ENCODE data around the gene FAM161B.
"Not testable (repeated sequence)": the region's sequence is repeated elsewhere in the genome, so short reads cannot be mapped to it uniquely, and the experiment has no call there.

Gene FAM161B

DNA sequence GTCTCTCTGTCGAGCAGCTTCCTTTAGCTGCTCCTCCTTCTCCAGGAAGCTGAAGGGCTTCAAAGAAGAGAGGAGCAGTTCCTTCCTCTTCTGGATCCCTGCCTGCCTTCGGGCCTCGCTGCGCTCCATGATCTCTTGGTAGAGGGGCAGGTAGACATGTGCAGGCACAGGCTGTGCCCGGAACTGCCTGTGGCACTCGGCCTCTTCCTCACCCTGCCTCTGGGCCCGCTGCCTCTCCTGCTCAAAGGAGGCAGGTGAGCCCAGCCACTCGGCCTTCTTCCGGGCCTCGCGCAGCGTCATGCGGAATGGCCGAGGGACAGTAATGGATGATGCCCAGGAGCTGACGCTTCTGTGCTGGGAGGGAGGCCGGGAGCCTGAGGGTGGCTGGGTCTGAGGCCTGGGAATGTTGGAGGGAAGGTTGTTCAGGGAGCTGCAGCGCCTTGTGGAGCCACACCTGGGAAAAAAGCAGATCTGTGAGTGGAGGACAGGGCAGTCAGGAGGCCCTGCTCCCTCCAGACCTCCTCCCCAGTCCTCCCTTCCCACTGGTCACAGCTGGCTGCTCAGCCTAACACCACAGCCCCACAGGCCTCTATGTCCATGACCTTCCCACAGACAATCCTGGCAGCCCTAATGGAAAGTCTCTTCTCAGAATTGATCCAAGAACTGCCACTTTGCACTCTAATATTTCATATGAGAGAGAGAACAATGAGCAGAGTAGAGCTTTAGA, 5.3 kb downstream of the FAM161B start:
- DNase-seq (ENCODE audit: low spot score): no peak

DNA sequence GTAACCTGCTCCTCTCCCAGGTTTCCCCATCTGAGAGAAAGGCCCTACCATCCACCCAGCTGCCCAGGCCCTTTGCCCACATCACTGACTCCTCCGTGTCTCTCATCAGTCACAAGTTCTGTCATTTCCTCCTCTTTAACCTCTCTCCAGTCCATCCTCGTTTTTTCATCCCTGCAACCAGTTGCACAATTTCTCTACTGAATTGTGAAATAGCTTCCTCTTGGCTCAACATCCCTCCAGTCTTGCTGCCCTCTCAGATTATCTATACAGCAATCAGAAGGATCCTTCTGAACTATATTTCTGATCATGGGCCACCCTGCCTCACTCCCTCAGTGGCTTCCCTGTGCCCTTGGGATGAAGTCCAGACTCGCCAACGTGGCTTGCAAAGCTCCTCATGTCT, 6.8 kb downstream of the FAM161B start:
- peak; percentile 89 for DNase-seq (ENCODE audit: low spot score)

DNA sequence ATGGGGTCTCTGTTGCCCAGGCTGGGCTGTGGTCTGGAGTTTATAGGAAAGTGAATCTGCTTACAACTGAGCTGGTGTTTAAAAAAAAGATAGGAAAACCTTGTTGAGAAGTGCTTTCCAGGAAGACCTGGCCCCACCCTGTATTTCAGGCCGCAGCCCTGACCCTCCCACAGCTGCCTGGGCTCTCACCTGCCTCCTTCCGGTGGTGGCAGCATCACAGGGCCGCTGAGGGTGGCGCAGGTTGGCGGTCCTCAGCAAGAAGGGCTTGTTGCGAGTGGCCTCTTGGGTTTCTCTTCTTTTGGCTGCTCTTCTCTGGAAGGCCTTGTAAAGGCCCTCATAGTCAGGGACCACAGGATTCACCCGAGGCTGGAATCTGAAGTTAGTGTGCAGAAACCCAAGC, 7.7 kb downstream of the FAM161B start:
- no peak for DNase-seq (ENCODE audit: low spot score)

DNA sequence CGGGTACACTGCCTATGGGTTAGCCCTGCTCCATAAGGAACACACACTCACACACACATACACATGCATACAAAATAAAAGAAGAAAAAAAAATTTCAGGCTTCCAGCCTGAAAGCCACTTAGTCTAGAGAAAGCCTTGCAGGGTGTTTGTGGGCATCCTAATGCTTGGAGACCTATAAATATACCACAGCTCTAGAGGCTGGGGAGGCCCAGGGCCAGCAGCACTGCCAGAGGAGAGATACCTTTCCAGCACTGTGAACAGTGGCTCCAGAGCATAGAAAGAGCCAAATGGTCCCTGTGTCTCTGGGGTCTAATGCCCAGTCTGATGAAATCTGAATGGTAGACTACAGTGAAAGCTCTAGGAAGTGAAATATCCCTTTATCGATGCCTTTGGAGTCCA, 12.9 kb downstream of the FAM161B start:
- no peak for DNase-seq (ENCODE audit: low spot score)

DNA sequence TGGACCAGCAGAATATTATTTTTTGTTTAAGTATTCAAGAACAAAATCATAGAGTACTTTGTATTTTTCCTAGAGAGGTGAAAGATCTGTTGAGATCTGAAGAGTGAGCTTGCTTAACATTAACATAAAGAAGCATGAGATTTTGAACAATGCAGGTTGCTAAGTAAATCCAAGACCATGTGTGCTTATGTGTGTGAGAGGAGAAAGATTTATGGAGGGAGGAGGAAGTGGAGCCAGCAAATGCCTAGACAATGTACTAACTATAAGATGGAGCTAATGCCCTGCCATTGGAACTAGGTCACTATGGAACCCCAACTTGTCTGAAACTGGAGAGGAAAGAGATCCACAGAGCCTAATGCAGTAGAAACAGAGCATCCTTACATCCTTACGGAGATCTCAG, 13.3 kb downstream of the FAM161B start:
- no peak for DNase-seq (ENCODE audit: low spot score)

DNA sequence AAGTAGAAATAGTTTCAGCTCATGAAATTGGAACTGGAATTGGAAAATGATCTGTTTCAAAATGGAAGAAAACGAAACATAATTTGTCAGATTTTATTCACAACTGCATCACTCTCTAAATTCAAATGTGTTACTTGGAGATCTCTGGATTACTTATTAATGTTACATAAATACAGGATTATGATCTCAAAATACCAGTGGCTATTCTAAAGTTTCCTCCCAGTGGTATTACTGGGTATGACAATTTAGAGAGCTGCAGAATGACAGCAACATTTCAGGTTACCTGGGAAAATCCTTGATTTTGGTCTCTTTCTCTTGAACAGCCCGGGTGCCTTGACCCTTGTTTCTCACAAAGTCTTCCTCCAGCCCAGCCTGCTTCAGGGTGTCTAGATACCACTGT, 14.2 kb downstream of the FAM161B start:
- DNase-seq (ENCODE audit: low spot score): peak; percentile 33

DNA sequence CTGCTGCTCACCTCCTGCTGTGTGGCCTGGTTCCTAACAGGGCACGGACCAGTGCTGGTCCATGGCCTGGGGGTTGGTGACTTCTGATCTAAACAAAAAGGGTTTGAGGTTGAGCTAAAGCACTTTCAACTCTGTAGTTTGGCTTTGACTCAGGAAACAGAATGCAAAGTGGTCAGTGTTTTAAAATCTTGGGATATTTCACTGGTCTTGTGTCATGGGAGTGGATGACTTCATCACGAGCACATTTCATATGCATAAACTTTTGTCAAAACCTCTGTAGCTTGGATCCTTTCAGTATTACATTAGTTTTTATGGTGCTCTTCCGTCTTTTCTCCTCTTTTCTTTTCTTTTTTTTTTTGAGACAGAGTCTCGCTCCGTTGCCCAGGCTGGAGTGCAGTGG, 25.6 kb downstream of the FAM161B start:
- DNase-seq (ENCODE audit: low spot score): no peak

DNA sequence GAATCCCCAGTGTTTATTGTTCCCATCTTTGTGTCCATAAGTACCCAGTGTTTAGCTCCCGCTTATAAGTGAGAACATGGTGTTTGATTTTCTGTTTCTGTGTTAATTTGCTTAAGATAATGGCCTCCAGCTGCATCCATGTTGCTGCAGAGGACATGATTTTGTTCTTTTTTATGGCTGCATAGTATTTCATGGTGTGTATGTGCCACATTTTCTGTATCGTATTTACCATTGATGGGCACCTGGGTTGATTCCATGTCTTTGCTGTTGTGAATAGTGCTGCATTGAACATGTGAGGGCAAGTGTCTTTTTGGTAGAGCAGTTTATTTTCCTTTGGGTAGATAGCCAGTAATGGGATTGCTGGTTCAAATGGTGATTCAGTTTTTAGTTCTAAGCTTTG, 30.4 kb downstream of the FAM161B start:
- not testable (repeated sequence) for DNase-seq (ENCODE audit: low spot score)

DNA sequence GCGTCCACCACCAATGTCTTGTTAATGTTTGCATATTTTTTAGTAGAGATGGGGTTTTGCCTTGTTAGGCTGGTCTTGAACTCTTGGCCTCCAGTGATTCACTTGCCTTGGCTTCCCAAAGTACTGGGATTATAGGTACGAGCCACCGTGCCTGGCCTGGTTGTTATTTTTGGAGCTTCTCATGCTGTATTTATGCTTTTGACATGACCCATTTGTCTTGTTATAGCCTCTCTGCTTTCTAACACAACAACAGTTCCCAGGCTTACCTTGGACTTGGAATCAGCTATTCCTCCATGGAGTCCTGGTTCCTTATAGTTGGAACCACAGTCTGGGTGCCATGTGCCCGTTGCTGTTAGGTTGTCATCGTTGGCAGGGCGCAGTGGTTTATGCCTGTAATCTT, 33.6 kb downstream of the FAM161B start:
- DNase-seq (ENCODE audit: low spot score): no peak

DNA sequence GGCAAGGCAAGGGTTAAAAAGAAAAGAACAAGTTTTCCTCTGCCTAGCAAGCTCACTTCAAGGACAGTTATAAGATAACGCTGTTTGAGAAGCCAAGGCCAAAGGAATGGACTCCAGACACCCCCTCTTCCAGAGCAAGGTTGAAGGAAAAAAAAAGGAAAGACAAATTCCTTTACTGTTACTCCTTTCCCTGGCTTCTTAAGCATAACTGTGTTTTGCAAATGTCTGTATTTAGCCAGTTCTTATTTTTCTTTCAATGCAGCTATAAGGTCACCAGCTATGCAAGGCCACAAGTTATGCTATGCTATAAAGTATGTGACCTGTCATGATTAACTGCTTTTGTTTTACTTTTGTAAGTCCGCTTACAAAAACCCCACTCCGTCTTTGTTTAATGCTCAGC, 36.6 kb downstream of the FAM161B start:
- DNase-seq (ENCODE audit: low spot score): no peak

DNA sequence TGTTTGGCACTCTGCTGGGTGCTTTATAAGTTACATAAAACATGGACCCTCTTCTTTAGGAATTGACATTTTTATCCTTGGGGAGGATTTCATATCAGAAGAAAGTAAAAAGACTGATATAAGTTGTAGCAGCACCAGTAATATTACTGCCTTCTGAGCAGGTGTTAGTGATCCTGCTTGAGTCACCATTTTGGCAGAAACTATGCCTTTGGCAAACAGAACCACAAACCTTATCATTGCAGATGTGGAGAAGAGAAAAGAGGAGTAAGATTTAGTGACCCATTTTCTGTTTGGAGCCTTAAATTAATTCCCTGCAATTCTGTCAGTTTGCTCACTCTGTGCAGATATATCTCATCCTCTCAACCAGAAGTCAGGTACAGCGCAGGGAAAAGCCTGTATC, 40.2 kb downstream of the FAM161B start:
- no peak for DNase-seq (ENCODE audit: low spot score)

DNA sequence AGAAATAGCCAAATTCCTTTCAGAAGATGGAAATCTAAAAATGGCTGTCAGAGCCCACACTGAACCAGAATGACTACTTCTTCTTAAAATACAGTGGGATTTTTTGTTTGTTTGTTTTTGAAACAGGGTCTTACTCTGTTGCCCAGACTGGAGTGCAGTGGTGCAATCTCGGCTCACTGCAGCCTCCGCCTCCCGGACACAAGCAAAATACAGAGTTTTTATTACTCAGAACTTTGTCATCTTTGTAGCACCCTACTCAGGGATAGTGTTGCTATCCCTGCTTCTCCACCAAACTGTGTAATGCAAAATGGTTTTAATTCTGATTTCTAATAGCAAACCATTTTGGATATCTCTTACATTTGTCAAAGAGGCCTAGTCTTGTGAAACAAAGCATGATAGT, 46.9 kb downstream of the FAM161B start:
- no peak for DNase-seq (ENCODE audit: low spot score)

DNA sequence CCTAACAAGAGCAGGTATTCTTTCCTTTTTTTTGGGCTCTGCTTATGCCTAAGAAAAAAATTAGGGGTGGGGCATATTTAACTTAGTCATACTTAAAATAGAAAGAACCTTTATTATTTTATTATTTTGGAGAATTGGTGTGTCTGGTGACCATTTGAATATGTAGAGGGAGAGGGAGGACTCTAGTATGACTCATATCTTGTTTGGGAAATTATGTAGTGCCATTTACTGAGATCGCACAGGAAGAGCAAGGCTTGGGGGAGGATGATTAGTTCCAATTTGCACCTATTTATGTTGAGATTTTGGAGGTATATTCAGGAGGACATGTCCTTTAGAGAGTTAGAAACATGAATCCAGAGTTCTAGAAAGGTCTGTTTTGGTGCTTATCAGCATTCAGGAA, 53.4 kb downstream of the FAM161B start:
- DNase-seq (ENCODE audit: low spot score): no peak

DNA sequence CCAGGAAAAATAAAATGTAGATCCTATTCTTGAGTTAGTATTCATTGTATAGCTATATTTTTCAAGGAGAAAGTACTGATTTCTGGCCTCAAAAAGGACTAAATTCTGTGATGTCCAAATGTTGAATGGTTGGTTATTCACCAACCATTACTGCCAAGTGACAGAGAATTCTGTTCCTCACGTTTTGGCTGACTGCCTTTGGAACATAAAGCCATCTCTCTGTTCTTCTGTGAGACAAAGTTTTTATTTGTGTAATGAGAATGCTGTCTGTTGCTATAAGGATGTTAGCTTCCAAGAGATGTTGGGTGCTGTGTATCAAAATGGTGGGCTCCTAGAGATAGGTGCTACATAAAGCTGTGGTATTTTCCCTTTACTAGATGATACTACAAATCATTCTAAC, 54.0 kb downstream of the FAM161B start:
- no peak for DNase-seq (ENCODE audit: low spot score)

DNA sequence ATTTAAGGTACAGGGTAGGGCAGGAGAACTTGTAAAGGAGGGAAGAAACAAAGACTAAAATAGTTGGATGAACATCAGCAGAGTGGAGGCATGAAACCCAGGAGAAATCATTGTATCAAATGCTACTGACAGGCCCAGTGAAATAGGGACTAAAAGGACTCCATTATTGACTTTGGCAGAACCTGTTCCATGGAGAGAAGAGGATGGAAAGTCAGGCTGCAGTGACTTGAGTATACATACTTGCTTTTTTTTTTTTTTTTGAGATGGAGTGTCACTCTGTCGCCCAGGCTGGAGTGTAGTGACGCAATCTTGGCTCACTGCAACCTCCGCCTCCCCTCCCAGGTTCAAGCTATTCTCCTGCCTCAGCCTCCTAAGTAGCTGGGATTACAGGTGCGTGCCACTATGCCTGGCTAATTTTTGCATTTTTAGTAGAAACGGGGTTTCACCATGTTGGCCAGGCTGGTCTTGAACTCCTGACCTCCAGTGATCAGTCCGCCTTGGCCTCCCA, 55.7 kb downstream of the FAM161B start:
- DNase-seq (ENCODE audit: low spot score): not testable (repeated sequence)

DNA sequence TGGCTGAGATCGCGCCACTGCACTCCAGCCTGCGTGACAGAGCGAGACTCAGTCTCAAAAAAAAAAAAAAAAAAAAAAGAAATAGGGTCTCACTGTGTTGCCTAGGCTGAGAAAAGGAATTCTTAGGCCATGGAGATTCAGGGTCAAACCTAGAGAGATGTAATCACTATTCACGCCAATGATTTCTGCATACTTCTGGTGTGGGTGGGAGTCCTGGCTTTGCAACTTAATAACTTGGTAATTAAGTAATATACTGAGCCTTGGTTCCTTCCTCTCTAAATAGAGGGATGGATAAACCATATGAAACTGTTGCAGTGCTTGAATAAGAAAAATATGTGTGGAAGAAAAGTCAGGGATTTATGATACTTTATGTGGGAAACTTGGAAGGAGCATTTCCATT, 60.5 kb downstream of the FAM161B start:
- DNase-seq (ENCODE audit: low spot score): peak; percentile 12

DNA sequence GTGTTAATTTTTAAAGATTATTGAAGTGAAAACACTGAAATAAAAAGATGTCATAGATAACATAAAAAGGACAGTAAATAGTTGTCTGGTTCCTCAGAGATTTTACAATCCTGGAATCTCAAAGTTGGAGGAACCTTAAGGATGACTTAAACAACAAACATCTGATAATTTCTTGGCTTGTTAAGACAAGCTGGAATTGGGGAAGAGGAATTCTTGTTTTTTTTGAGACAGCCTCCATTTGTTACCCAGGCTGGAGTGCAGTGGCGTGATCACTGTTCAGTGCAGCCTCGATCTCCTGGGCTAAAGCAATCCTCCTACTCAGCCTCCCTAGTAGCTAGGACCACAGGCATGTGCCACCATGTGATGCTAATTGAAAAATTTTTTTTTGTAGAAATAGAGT, 60.9 kb downstream of the FAM161B start:
- DNase-seq (ENCODE audit: low spot score): peak; percentile 28

DNA sequence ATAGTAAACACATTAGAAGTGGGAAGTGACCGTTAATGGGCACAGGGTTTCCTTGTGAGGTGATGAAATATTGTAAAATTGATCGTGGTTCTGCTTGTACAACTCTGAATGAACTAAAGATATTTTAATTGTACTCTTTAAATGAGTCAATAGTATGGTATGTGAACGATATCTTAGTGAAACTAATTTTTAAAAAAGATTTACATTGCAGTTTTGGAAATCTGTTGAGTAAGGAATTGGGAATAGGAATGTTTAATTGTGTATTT, 61.5 kb downstream of the FAM161B start:
- peak; percentile 15 for DNase-seq (ENCODE audit: low spot score)

DNA sequence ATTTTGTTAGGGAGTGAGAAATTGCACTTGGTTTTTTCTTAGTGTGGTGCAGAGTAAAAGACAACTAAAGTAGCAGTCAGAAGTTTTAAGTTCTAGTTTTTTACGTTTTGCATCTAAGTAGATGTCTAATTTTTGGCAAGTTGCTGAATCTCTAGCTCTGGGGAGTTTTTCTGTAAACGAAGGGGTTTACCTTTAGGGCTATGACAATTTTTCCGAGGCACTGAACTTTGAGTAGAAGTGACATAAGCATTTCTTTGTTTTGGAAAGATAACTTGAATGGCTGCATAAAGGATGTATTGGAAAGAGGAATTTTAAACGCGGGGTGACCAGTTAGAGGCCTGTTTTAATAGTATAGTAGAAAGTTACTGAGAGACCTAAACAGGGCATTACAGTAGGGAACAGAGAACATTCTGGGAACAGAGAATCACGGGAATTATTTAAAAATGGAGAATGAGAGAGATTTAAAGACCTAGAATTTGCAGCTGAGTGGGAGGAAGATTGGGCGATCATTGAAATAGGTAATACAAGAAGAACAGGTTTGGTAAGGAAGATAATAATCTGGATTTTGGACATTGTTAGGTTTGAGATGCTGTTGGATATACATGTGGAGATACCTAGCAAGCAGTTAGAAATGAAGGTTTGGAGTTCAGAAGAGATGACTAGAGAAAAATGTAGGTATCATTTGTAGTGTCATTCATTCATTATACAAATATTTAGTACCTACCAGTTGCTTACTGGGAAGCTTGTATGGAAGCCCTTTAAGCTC, 62.0 kb downstream of the FAM161B start:
- no peak for DNase-seq (ENCODE audit: low spot score)

DNA sequence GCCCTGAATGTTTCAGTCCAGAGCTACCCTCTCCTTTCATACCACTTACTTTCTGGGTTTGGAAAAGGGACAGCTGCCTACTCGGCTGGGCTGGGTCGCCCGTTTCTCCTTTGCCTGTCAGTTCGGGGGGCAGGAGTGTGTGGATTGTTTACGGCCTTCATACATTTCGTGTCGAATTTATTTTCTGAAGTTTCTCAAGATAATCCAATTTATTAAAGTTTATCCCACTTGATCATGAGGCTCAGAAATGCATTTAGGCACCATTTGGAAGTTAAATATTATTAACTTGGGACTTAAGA, 62.6 kb downstream of the FAM161B start:
- no peak for DNase-seq (ENCODE audit: low spot score)

DNA sequence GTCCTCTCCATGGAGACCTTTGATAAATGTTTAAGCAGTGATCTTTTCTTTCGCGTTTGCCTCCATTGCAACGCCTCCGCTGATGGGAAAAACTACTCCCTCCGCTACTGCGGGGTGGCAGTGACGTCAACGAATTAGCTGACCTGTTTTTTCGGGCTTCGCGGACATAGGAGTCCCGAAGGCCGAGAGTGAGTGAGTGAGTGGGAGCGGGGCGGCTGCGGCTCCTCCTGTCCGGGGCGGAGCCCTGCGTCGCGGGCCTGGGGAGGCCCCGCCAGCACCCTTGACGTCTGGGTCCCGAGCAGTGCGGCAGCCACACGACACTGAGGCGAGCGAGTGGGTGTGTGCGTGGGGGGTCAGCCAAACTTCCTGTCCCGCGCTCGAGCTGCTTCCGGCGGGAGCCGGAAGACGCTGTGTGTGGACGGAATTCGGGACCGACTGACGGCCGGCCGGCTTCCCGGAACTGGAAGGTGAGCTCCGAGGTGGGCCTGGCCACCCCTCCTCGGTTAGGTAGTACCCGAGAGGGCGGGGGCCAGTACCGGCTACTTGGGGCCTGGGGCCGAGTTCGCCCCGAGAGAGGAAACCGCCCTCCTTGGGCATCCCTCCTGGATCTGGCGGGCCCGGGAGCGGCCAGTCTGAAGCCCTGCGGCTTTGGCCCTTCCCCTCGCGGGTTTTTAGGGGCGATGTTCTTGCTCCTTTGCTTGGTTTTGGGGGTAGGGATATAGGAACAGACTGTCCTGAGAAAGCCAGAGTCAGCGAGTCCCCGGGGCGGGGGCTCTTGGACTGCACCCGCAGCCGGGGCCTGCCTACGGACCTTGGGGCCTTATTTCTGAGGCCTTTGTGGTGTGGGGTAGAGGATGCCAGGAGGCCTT, 63.2 kb downstream of the FAM161B start, which contains the start of gene ZNF410:
Gene ZNF410, plus strand, starts transcription at position 411 of the 869 bp plus-strand sequence. CDS start 5,317 bp downstream, outside the sequence.
- DNase-seq (ENCODE audit: low spot score): peak; percentile 97

DNA sequence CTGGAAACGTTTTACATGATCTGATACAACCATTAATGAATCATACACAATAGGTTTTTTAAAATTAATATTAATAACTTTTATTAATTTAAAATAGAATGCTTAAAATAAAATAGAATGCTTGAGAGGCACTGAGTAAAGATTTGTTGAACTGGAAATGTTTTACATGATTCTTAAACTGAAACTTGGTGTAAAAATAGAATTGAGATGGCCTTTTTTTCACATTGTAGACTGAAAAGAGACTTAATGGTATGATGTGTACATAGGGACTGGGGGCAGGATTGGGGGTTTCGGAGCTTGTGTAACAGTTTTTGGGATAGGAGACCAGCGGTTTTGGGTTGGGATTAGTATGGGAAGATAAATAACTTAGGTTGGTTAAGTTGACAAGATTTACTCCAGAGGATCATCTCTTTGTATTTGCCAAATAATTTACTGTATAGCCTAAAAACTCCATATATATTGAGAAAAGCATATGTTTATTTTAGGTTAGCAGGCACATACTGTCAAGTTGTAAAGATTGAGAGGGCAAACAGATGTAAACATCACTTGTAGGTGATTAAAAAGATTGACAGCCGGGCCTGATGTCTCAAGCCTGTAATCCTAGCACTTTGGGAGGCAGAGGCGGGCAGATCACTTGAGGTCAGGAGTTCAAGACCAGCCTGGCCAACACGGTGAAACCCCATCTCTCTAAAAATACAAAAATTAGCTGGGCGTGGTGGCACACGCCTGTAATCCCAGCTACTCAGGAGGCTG, 65.3 kb downstream of the FAM161B start:
- no peak for DNase-seq (ENCODE audit: low spot score)
